Stomach smooth muscle (tissue), 2 donors: ENCODE data around the gene MT2A.

Experiments
- H3K27ac ChIP-seq: one replicate; pipeline ENCODE4 v1.7.0; 2013; ENCODE audit warnings: mild to moderate bottlenecking, low read length, inconsistent platforms
- H3K27me3 ChIP-seq, 2 donors: one replicate each; pipeline ENCODE4 v1.7.0; 2013; ENCODE audit warnings: low read length in 2 of 2; ENCODE audit not compliant: insufficient read depth in 2 of 2, control insufficient read depth in 1 of 2
- H3K36me3 ChIP-seq, 2 donors: one replicate each; pipeline ENCODE4 v1.7.0; 2013; ENCODE audit warnings: low read length in 2 of 2; ENCODE audit not compliant: control insufficient read depth in 2 of 2, insufficient read depth in 2 of 2
- H3K4me1 ChIP-seq: one replicate; pipeline ENCODE4 v1.7.0; 2013; ENCODE audit warnings: low read length; ENCODE audit not compliant: control insufficient read depth, insufficient read depth
- H3K4me3 ChIP-seq, 2 donors: one replicate each; pipeline ENCODE4 v1.7.0; 2013; ENCODE audit warnings: low read length in 2 of 2
- H3K9ac ChIP-seq, 2 donors: one replicate each; pipeline ENCODE4 v1.7.0; 2013; ENCODE audit warnings: low read length in 2 of 2, mild to moderate bottlenecking in 1 of 2
- H3K9me3 ChIP-seq, 2 donors: one replicate each; pipeline ENCODE4 v1.7.0; 2013; ENCODE audit warnings: low read length in 2 of 2; ENCODE audit not compliant: control insufficient read depth in 2 of 2
- donor health status: healthy.
- donor health status: Pancreatic carcinoma.

MT2A gene

GRCh38 chr16:56637814-56638750, 29.7 kb downstream of the MT2A start, which contains the start of gene MT1A:
TSS of gene MT1A (plus strand) at chr16:56638666. CDS start at chr16:56638739, 73 bp downstream.
- Histone ChIP-seq H3K4me3 (peak within 1 kb of the TSS; percentile 57 to 75), H3K36me3 (no peaks in the 10 kb centered on the region), H3K4me1 (peaks cover 17% of the 10 kb centered on the region), H3K27ac (peak within 1 kb of the TSS; percentile 49), H3K9me3 (no peaks in the 10 kb centered on the region), H3K9ac (peak within 1 kb of the TSS; percentile 30 to 75), H3K27me3 (peaks cover 39 to 70% of the 10 kb centered on the region in 2 donors)

GRCh38 chr16:56639045-56639444, 30.7 kb downstream of the MT2A start:
- Histone ChIP-seq H3K27me3 (peaks cover 39 to 76% of the 10 kb centered on the region in 2 donors), H3K9me3 (no peaks in the 10 kb centered on the region), H3K4me3 (peak overlapping the region in 1 of 2 donors; percentile 57), H3K9ac (peak overlapping the region in 1 of 2 donors; percentile 30), H3K36me3 (no peaks in the 10 kb centered on the region), H3K4me1 (peaks cover 26% of the 10 kb centered on the region), H3K27ac (no peak overlapping the region)

GRCh38 chr16:56640076-56640475, 31.7 kb downstream of the MT2A start:
- H3K27ac ChIP-seq = no peak overlapping the region
- no peaks in the 10 kb centered on the region for H3K36me3 ChIP-seq
- no peak overlapping the region for H3K9ac ChIP-seq
- H3K4me3 ChIP-seq = no peak overlapping the region
- peaks cover 24% of the 10 kb centered on the region for H3K4me1 ChIP-seq
- H3K27me3 ChIP-seq = peaks cover 43 to 80% of the 10 kb centered on the region in 2 donors
- no peaks in the 10 kb centered on the region for H3K9me3 ChIP-seq

GRCh38 chr16:56641166-56641565, 32.8 kb downstream of the MT2A start:
- no peaks in the 10 kb centered on the region for H3K9me3 ChIP-seq
- H3K9ac ChIP-seq = no peak overlapping the region
- H3K36me3 ChIP-seq = no peaks in the 10 kb centered on the region
- peaks cover 22% of the 10 kb centered on the region for H3K4me1 ChIP-seq
- no peak overlapping the region for H3K27ac ChIP-seq
- no peak overlapping the region for H3K4me3 ChIP-seq
- peaks cover 38 to 71% of the 10 kb centered on the region in 2 donors for H3K27me3 ChIP-seq

GRCh38 chr16:56643080-56643778, 34.8 kb downstream of the MT2A start:
- H3K4me1 ChIP-seq = peaks cover 18% of the 10 kb centered on the region
- peaks cover 36 to 71% of the 10 kb centered on the region in 2 donors for H3K27me3 ChIP-seq
- peak overlapping the region; percentile 25 to 62 for H3K4me3 ChIP-seq
- no peaks in the 10 kb centered on the region for H3K9me3 ChIP-seq
- no peak overlapping the region for H3K9ac ChIP-seq
- peak overlapping the region; percentile 37 for H3K27ac ChIP-seq
- H3K36me3 ChIP-seq = no peaks in the 10 kb centered on the region

GRCh38 chr16:56643833-56644232, 35.4 kb downstream of the MT2A start:
- H3K27ac ChIP-seq = no peak overlapping the region

GRCh38 chr16:56645311-56645710, 36.9 kb downstream of the MT2A start:
- H3K27me3 ChIP-seq = peaks cover 37 to 67% of the 10 kb centered on the region in 2 donors

More at GRCh38 chr16:56643833-56644232, 35.4 kb downstream of the MT2A start:
- no peaks in the 10 kb centered on the region for H3K9me3 ChIP-seq
- peaks cover 13% of the 10 kb centered on the region for H3K4me1 ChIP-seq
- H3K4me3 ChIP-seq = peak overlapping the region in 1 of 2 donors; percentile 62
- no peaks in the 10 kb centered on the region for H3K36me3 ChIP-seq
- no peak overlapping the region for H3K9ac ChIP-seq
- H3K27me3 ChIP-seq = peaks cover 40 to 71% of the 10 kb centered on the region in 2 donors

GRCh38 chr16:56645838-56646237, 37.5 kb downstream of the MT2A start:
- Histone ChIP-seq H3K36me3 (no peaks in the 10 kb centered on the region), H3K9ac (no peak overlapping the region), H3K27me3 (peaks cover 34 to 65% of the 10 kb centered on the region in 2 donors), H3K4me3 (no peak overlapping the region), H3K9me3 (no peaks in the 10 kb centered on the region), H3K4me1 (peaks cover 13% of the 10 kb centered on the region), H3K27ac (no peak overlapping the region)

More at GRCh38 chr16:56645311-56645710, 36.9 kb downstream of the MT2A start:
- Histone ChIP-seq H3K4me1 (peaks cover 13% of the 10 kb centered on the region), H3K27ac (no peak overlapping the region), H3K9me3 (no peaks in the 10 kb centered on the region), H3K4me3 (no peak overlapping the region), H3K9ac (no peak overlapping the region), H3K36me3 (no peaks in the 10 kb centered on the region)

- H3K27ac ChIP-seq = no peak overlapping the region
- peaks cover 27 to 52% of the 10 kb centered on the region in 2 donors for H3K27me3 ChIP-seq
- no peaks in the 10 kb centered on the region for H3K36me3 ChIP-seq
- H3K4me3 ChIP-seq = no peak overlapping the region
- peaks cover 11% of the 10 kb centered on the region for H3K4me1 ChIP-seq
- H3K9ac ChIP-seq = no peak overlapping the region
- no peaks in the 10 kb centered on the region for H3K9me3 ChIP-seq
These were observed 39.5 kb downstream of the MT2A start for GRCh38 chr16:56647641-56648431.

GRCh38 chr16:56649271-56649670, 40.9 kb downstream of the MT2A start:
- Histone ChIP-seq H3K9ac (no peak overlapping the region), H3K9me3 (no peaks in the 10 kb centered on the region), H3K27me3 (peaks cover 25 to 38% of the 10 kb centered on the region in 2 donors), H3K36me3 (no peaks in the 10 kb centered on the region), H3K4me1 (no peaks in the 10 kb centered on the region), H3K4me3 (no peak overlapping the region), H3K27ac (no peak overlapping the region)
